GM23338 (cell line): ENCODE measurements around the gene ATCAY. TPM values are rescaled to one million over a fixed set of nuclear protein-coding genes. Genes with fewer than 3 reads are reported as not detected.

Experiments
- ATAC-seq: fragments of 200-7000 bp; cut with Tn5 transposase; 3 replicates; pipeline ENCODE4 v1.9.1; 2020
- DNase-seq: peaks from one replicate; pipeline ENCODE4 v3.0.0-alpha.2; 2015; ENCODE audit warnings: low spot score
- H2AFZ ChIP-seq: fragments of 200-600 bp; sonication (generic); 2 replicates; pipeline ENCODE4 v1.8.0; 2016; ENCODE audit warnings: antibody characterized with exemption, mild to moderate bottlenecking, moderate library complexity
- H3F3A ChIP-seq: fragments of 200-600 bp; sonication (generic); replicated peaks from 2 replicates; pipeline ENCODE4 v1.8.0; 2017; ENCODE audit warnings: antibody characterized with exemption, mixed run types, low read depth
- H3K27ac ChIP-seq: fragments of 200-600 bp; sonication (generic); 2 replicates; pipeline ENCODE4 v1.6.1; 2016; ENCODE audit warnings: low read depth
- H3K27me3 ChIP-seq: fragments of 200-600 bp; sonication (generic); 2 replicates; pipeline ENCODE4 v1.8.0; 2016; ENCODE audit warnings: mild to moderate bottlenecking, mixed run types, moderate library complexity; ENCODE audit not compliant: insufficient read depth
- H3K36me3 ChIP-seq: fragments of 200-600 bp; sonication (generic); 2 replicates; pipeline ENCODE4 v1.8.0; 2016; ENCODE audit warnings: mild to moderate bottlenecking; ENCODE audit not compliant: insufficient read depth
- H3K4me1 ChIP-seq: fragments of 200-600 bp; sonication (generic); 2 replicates; pipeline ENCODE4 v1.8.0; 2016; ENCODE audit warnings: mild to moderate bottlenecking, moderate library complexity; ENCODE audit not compliant: insufficient read depth
- H3K4me2 ChIP-seq: fragments of 200-600 bp; sonication (generic); 2 replicates; pipeline ENCODE4 v1.7.1; 2017; ENCODE audit warnings: mixed run types
- H3K4me3 ChIP-seq: fragments of 200-600 bp; sonication (generic); 2 replicates; pipeline ENCODE4 v1.6.1; 2016; ENCODE audit warnings: mixed run types
- H3K79me2 ChIP-seq: fragments of 200-600 bp; sonication (generic); replicated peaks from 2 replicates; pipeline ENCODE4 v1.8.0; 2017; ENCODE audit warnings: mild to moderate bottlenecking; ENCODE audit not compliant: insufficient read depth
- H3K9me2 ChIP-seq: fragments of 200-600 bp; sonication (generic); 2 replicates; pipeline ENCODE4 v1.8.0; 2017; ENCODE audit not compliant: insufficient read depth
- H4K20me1 ChIP-seq: fragments of 200-600 bp; sonication (generic); replicated peaks from 2 replicates; pipeline ENCODE4 v1.8.0; 2017; ENCODE audit warnings: mild to moderate bottlenecking; ENCODE audit not compliant: insufficient read depth
- H3K27ac Mint-ChIP-seq: 2 replicates; pipeline ENCODE4 v1.8.0; 2020; ENCODE audit warnings: inconsistent platforms, mild to moderate bottlenecking, moderate library complexity, mixed read lengths
- H3K27me3 Mint-ChIP-seq: 3 replicates; pipeline ENCODE4 v1.8.0; 2022; ENCODE audit warnings: low read depth, mild to moderate bottlenecking, moderate library complexity, mixed read lengths, inconsistent platforms; ENCODE audit not compliant: insufficient read depth, poor library complexity
- H3K36me3 Mint-ChIP-seq: 3 replicates; pipeline ENCODE4 v1.8.0; 2021; ENCODE audit warnings: low read depth, mild to moderate bottlenecking, inconsistent platforms, moderate library complexity, mixed read lengths
- H3K4me1 Mint-ChIP-seq: 3 replicates; pipeline ENCODE4 v1.8.0; 2020; ENCODE audit warnings: mild to moderate bottlenecking, inconsistent platforms, mixed read lengths
- H3K4me3 Mint-ChIP-seq: 3 replicates; pipeline ENCODE4 v1.8.0; 2021; ENCODE audit warnings: moderate library complexity, mild to moderate bottlenecking, inconsistent platforms, mixed read lengths
- H3K9me3 Mint-ChIP-seq: 3 replicates; pipeline ENCODE4 v1.8.0; 2020; ENCODE audit warnings: moderate library complexity, mild to moderate bottlenecking, inconsistent platforms, mixed read lengths
- CREB1 ChIP-seq: fragments of 250-450 bp; sonication (Bioruptor Pico); IDR thresholded peaks from 2 replicates; pipeline ENCODE4 v1.5.0; 2020; ENCODE audit warnings: low read depth, mild to moderate bottlenecking, moderate library complexity
- EZH2 ChIP-seq: fragments of 200-600 bp; sonication (generic); IDR thresholded peaks from one replicate; pipeline ENCODE4 v1.8.0; 2017; ENCODE audit warnings: antibody characterized with exemption, mild to moderate bottlenecking, low read depth; ENCODE audit not compliant: unreplicated experiment
- EZH2phosphoT487 ChIP-seq: fragments of 200-600 bp; sonication (generic); IDR thresholded peaks from one replicate; pipeline ENCODE4 v1.8.1; 2018; ENCODE audit warnings: antibody characterized with exemption; ENCODE audit not compliant: unreplicated experiment
- JUNB ChIP-seq: IDR thresholded peaks from one replicate; pipeline ENCODE4 v1.6.1; 2016; ENCODE audit warnings: antibody characterized with exemption; ENCODE audit not compliant: unreplicated experiment
- NANOG ChIP-seq: IDR thresholded peaks from 2 replicates; pipeline ENCODE4 v1.6.1; 2016; ENCODE audit warnings: antibody characterized with exemption, borderline replicate concordance
- POLR2AphosphoS5 ChIP-seq: IDR thresholded peaks from 2 replicates; pipeline ENCODE4 v1.6.1; 2016; ENCODE audit warnings: antibody characterized with exemption, low read depth
- STAT1 ChIP-seq: IDR thresholded peaks from one replicate; pipeline ENCODE4 v1.6.1; 2016; ENCODE audit warnings: antibody characterized with exemption; ENCODE audit not compliant: unreplicated experiment
- ZNF114 ChIP-seq: fragments of 250-450 bp; sonication (Bioruptor Pico); IDR thresholded peaks from 2 replicates; pipeline ENCODE4 v1.5.0; 2020; ENCODE audit warnings: mild to moderate bottlenecking, moderate library complexity
- ZNF331 ChIP-seq: fragments of 250-450 bp; sonication (Bioruptor Pico); IDR thresholded peaks from 2 replicates; pipeline ENCODE4 v1.5.0; 2020; ENCODE audit warnings: low read depth, mild to moderate bottlenecking, moderate library complexity
- polyA plus RNA-seq: library from polyadenylated mRNA; unstranded; fragments of >200 nt; fragmentation: Nextera tagmentation; extraction: Ambion mirVana; gene quantifications from 2 replicates; pipeline ENCODE4 v1.2.1, GENCODE V29; 2016
- total RNA-seq: library from RNA; depleted of rRNA; stranded (reverse); fragments of >200 nt; shearing (Covaris generic); gene quantifications from 2 replicates; pipeline ENCODE4 v1.2.3, GENCODE V29; 2014
- TF ChIP-seq, protein P1 (sequence below): fragments of 250-450 bp; sonication (Bioruptor Pico); IDR thresholded peaks from 2 replicates; pipeline ENCODE4 v1.5.0; 2020; ENCODE audit warnings: mild to moderate bottlenecking, moderate library complexity
- TF ChIP-seq, protein P2 (sequence below): IDR thresholded peaks from one replicate; pipeline ENCODE4 v1.6.1; 2018; ENCODE audit warnings: antibody characterized with exemption; ENCODE audit not compliant: unreplicated experiment
- TF ChIP-seq, protein P3 (sequence below), 2 experiments: fragments of 200-600 bp in 1 of 2; sonication (generic) in 1 of 2; conservative IDR thresholded peaks; 2 replicates each; pipeline versions ENCODE4 v1.5.1 to v1.6.1; 2016 to 2017; ENCODE audit warnings: antibody characterized with exemption in 2 of 2, low read depth in 2 of 2, mild to moderate bottlenecking in 2 of 2, moderate library complexity in 1 of 2
- TF ChIP-seq, protein P4 (sequence below): IDR thresholded peaks from 2 replicates; pipeline ENCODE4 v1.6.1; 2016; ENCODE audit warnings: antibody characterized with exemption

Gene ATCAY
- total and polyA plus RNA-seq, 2 experiments from 2014 or later: 16.9 to 45.7 TPM

DNA sequence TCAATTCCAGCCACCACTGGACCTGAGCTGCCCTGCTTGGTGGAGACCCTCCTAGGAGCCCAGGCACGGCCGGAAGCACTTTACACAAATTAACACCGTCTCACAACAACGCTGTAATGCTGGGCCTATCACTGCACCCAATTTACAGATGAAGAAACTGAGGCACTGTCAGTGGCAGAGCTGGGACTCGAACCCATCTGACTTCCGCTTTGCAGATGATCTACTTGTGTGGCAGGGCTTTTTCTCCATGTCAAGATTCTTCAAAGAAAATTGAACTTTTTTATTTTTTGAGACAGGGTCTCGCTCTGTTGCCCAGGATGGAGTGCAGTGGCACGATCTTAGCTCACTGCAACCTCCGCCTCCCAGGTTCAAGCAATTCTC, 45.4 kb upstream of the ATCAY start:
- ATAC-seq (no peak), DNase-seq (no peak)
- Histone ChIP-seq H2AFZ (no peak overlapping the region), H3K36me3 (no peaks in the 10 kb centered on the region), H3K4me1 (no peaks in the 10 kb centered on the region), H3K27ac (no peak overlapping the region), H3K27me3 (no peaks in the 10 kb centered on the region), H3K9me2 (no peaks in the 10 kb centered on the region), H3K79me2 (no peaks in the 10 kb centered on the region), H3K4me2 (no peak overlapping the region), H4K20me1 (no peaks in the 10 kb centered on the region), H3F3A (0 out of 2 replicates have a peak, but pooled peaks cover 3% of the 10 kb centered on the region), H3K4me3 (no peak overlapping the region)
- H3K27ac Mint-ChIP-seq: no peak overlapping the region
- H3K9me3 Mint-ChIP-seq: peaks cover 17% of the 10 kb centered on the region
- peaks cover 2% of the 10 kb centered on the region for H3K27me3 Mint-ChIP-seq
- H3K4me1 Mint-ChIP-seq: no peaks in the 10 kb centered on the region
- no peaks in the 10 kb centered on the region for H3K36me3 Mint-ChIP-seq
- H3K4me3 Mint-ChIP-seq: no peak overlapping the region
- TF ChIP-seq STAT1: no peak
- TF ChIP-seq EZH2phosphoT487: no peak
- no peak for TF ChIP-seq JUNB
- no peak for TF ChIP-seq CREB1 (CRISPR knock-in tag)
- no peak for TF ChIP-seq ZNF114 (CRISPR knock-in tag)
- TF ChIP-seq EZH2: no peak
- TF ChIP-seq POLR2AphosphoS5: no peak
- TF ChIP-seq ZNF331 (CRISPR knock-in tag): no peak
- TF ChIP-seq, protein P1, sequence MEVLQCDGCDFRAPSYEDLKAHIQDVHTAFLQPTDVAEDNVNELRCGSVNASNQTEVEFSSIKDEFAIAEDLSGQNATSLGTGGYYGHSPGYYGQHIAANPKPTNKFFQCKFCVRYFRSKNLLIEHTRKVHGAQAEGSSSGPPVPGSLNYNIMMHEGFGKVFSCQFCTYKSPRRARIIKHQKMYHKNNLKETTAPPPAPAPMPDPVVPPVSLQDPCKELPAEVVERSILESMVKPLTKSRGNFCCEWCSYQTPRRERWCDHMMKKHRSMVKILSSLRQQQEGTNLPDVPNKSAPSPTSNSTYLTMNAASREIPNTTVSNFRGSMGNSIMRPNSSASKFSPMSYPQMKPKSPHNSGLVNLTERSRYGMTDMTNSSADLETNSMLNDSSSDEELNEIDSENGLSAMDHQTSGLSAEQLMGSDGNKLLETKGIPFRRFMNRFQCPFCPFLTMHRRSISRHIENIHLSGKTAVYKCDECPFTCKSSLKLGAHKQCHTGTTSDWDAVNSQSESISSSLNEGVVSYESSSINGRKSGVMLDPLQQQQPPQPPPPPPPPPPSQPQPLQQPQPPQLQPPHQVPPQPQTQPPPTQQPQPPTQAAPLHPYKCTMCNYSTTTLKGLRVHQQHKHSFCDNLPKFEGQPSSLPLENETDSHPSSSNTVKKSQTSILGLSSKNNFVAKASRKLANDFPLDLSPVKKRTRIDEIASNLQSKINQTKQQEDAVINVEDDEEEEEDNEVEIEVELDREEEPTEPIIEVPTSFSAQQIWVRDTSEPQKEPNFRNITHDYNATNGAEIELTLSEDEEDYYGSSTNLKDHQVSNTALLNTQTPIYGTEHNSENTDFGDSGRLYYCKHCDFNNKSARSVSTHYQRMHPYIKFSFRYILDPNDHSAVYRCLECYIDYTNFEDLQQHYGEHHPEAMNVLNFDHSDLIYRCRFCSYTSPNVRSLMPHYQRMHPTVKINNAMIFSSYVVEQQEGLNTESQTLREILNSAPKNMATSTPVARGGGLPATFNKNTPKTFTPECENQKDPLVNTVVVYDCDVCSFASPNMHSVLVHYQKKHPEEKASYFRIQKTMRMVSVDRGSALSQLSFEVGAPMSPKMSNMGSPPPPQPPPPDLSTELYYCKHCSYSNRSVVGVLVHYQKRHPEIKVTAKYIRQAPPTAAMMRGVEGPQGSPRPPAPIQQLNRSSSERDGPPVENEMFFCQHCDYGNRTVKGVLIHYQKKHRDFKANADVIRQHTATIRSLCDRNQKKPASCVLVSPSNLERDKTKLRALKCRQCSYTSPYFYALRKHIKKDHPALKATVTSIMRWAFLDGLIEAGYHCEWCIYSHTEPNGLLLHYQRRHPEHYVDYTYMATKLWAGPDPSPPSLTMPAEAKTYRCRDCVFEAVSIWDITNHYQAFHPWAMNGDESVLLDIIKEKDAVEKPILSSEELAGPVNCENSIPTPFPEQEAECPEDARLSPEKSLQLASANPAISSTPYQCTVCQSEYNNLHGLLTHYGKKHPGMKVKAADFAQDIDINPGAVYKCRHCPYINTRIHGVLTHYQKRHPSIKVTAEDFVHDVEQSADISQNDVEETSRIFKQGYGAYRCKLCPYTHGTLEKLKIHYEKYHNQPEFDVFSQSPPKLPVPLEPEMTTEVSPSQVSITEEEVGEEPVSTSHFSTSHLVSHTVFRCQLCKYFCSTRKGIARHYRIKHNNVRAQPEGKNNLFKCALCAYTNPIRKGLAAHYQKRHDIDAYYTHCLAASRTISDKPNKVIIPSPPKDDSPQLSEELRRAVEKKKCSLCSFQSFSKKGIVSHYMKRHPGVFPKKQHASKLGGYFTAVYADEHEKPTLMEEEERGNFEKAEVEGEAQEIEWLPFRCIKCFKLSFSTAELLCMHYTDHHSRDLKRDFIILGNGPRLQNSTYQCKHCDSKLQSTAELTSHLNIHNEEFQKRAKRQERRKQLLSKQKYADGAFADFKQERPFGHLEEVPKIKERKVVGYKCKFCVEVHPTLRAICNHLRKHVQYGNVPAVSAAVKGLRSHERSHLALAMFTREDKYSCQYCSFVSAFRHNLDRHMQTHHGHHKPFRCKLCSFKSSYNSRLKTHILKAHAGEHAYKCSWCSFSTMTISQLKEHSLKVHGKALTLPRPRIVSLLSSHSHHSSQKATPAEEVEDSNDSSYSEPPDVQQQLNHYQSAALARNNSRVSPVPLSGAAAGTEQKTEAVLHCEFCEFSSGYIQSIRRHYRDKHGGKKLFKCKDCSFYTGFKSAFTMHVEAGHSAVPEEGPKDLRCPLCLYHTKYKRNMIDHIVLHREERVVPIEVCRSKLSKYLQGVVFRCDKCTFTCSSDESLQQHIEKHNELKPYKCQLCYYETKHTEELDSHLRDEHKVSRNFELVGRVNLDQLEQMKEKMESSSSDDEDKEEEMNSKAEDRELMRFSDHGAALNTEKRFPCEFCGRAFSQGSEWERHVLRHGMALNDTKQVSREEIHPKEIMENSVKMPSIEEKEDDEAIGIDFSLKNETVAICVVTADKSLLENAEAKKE (CRISPR knock-in tag): no peak
- TF ChIP-seq, protein P2, sequence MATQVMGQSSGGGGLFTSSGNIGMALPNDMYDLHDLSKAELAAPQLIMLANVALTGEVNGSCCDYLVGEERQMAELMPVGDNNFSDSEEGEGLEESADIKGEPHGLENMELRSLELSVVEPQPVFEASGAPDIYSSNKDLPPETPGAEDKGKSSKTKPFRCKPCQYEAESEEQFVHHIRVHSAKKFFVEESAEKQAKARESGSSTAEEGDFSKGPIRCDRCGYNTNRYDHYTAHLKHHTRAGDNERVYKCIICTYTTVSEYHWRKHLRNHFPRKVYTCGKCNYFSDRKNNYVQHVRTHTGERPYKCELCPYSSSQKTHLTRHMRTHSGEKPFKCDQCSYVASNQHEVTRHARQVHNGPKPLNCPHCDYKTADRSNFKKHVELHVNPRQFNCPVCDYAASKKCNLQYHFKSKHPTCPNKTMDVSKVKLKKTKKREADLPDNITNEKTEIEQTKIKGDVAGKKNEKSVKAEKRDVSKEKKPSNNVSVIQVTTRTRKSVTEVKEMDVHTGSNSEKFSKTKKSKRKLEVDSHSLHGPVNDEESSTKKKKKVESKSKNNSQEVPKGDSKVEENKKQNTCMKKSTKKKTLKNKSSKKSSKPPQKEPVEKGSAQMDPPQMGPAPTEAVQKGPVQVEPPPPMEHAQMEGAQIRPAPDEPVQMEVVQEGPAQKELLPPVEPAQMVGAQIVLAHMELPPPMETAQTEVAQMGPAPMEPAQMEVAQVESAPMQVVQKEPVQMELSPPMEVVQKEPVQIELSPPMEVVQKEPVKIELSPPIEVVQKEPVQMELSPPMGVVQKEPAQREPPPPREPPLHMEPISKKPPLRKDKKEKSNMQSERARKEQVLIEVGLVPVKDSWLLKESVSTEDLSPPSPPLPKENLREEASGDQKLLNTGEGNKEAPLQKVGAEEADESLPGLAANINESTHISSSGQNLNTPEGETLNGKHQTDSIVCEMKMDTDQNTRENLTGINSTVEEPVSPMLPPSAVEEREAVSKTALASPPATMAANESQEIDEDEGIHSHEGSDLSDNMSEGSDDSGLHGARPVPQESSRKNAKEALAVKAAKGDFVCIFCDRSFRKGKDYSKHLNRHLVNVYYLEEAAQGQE: no peak
- TF ChIP-seq, protein P3, sequence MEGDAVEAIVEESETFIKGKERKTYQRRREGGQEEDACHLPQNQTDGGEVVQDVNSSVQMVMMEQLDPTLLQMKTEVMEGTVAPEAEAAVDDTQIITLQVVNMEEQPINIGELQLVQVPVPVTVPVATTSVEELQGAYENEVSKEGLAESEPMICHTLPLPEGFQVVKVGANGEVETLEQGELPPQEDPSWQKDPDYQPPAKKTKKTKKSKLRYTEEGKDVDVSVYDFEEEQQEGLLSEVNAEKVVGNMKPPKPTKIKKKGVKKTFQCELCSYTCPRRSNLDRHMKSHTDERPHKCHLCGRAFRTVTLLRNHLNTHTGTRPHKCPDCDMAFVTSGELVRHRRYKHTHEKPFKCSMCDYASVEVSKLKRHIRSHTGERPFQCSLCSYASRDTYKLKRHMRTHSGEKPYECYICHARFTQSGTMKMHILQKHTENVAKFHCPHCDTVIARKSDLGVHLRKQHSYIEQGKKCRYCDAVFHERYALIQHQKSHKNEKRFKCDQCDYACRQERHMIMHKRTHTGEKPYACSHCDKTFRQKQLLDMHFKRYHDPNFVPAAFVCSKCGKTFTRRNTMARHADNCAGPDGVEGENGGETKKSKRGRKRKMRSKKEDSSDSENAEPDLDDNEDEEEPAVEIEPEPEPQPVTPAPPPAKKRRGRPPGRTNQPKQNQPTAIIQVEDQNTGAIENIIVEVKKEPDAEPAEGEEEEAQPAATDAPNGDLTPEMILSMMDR (conservative IDR thresholded peaks at IDR 0.05; ENCODE audit: low read depth in 2 of 2): no peak
- TF ChIP-seq NANOG: no peak
- TF ChIP-seq, protein P4, sequence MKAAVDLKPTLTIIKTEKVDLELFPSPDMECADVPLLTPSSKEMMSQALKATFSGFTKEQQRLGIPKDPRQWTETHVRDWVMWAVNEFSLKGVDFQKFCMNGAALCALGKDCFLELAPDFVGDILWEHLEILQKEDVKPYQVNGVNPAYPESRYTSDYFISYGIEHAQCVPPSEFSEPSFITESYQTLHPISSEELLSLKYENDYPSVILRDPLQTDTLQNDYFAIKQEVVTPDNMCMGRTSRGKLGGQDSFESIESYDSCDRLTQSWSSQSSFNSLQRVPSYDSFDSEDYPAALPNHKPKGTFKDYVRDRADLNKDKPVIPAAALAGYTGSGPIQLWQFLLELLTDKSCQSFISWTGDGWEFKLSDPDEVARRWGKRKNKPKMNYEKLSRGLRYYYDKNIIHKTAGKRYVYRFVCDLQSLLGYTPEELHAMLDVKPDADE: no peak
